Measurements from ENCODE around the gene TBC1D22A. TPM values are rescaled to one million over a fixed set of nuclear protein-coding genes. Genes with fewer than 3 reads are reported as not detected.

Gene TBC1D22A
- total RNA-seq, 1 donor from 2014 or later: 24.2 TPM

GRCh38 chr22:47041271-47042115 lies 279.0 kb downstream of the TBC1D22A start:
- H3K27ac ChIP-seq (ENCODE audit: low read depth, low read length): no peak overlapping the region
- no peaks in the 10 kb centered on the region for H3K79me2 ChIP-seq (ENCODE audit: insufficient read depth, low read length)
- DNase-seq (ENCODE audit: low read depth): no peak
- H3K4me3 ChIP-seq (ENCODE audit: insufficient read depth, low read depth, low read length): no peak overlapping the region
- FAIRE-seq: no peak
- Mint-ChIP-seq H3K27ac (ENCODE audit: unreplicated experiment) (no peak overlapping the region), H3K27me3 (ENCODE audit: low read depth, unreplicated experiment) (no peaks in the 10 kb centered on the region), H3K9me3 (ENCODE audit: unreplicated experiment) (no peaks in the 10 kb centered on the region), H3K36me3 (ENCODE audit: low read depth, unreplicated experiment) (peaks cover 18% of the 10 kb centered on the region), H3K4me1 (ENCODE audit: low read depth, unreplicated experiment) (peaks cover 18% of the 10 kb centered on the region), H3K4me3 (ENCODE audit: unreplicated experiment) (no peak overlapping the region)
- no peaks in the 10 kb centered on the region for H3K9me3 ChIP-seq (ENCODE audit: insufficient read depth, low read depth, low read length)
- H3K4me1 ChIP-seq (ENCODE audit: insufficient read depth, low read length): peaks cover 10% of the 10 kb centered on the region
- H2AFZ ChIP-seq (ENCODE audit: low read depth, low read length): no peak overlapping the region
- H3K4me2 ChIP-seq (ENCODE audit: low read length): no peak overlapping the region
- peaks cover 39% of the 10 kb centered on the region for H4K20me1 ChIP-seq (ENCODE audit: insufficient read depth, low read length)
- no peaks in the 10 kb centered on the region for H3K27me3 ChIP-seq (ENCODE audit: insufficient read depth, low read length)
- no peaks in the 10 kb centered on the region for H3K36me3 ChIP-seq (ENCODE audit: insufficient read depth, low read length)
- H3K9ac ChIP-seq (ENCODE audit: low read length): no peak overlapping the region
- no peak for TF ChIP-seq EZH2 (IDR thresholded peaks at IDR 0.05; ENCODE audit: insufficient read depth, low read length)
- no peak for TF ChIP-seq CTCF (IDR thresholded peaks at IDR 0.05; ENCODE audit: insufficient read depth, low read depth, low read length)

GRCh38 chr22:47042116-47042825 lies 279.8 kb downstream of the TBC1D22A start:
- H2AFZ ChIP-seq (ENCODE audit: low read depth, low read length): no peak overlapping the region
- Mint-ChIP-seq H3K36me3 (ENCODE audit: low read depth, unreplicated experiment) (peaks cover 21% of the 10 kb centered on the region), H3K4me3 (ENCODE audit: unreplicated experiment) (no peak overlapping the region), H3K9me3 (ENCODE audit: unreplicated experiment) (peaks cover 2% of the 10 kb centered on the region), H3K4me1 (ENCODE audit: low read depth, unreplicated experiment) (peaks cover 18% of the 10 kb centered on the region), H3K27me3 (ENCODE audit: low read depth, unreplicated experiment) (no peaks in the 10 kb centered on the region), H3K27ac (ENCODE audit: unreplicated experiment) (no peak overlapping the region)
- H4K20me1 ChIP-seq (ENCODE audit: insufficient read depth, low read length): peaks cover 39% of the 10 kb centered on the region
- no peak overlapping the region for H3K4me2 ChIP-seq (ENCODE audit: low read length)
- no peak for FAIRE-seq
- DNase-seq (ENCODE audit: low read depth): no peak
- no peaks in the 10 kb centered on the region for H3K36me3 ChIP-seq (ENCODE audit: insufficient read depth, low read length)
- H3K4me1 ChIP-seq (ENCODE audit: insufficient read depth, low read length): peaks cover 10% of the 10 kb centered on the region
- no peaks in the 10 kb centered on the region for H3K9me3 ChIP-seq (ENCODE audit: insufficient read depth, low read depth, low read length)
- no peak overlapping the region for H3K4me3 ChIP-seq (ENCODE audit: insufficient read depth, low read depth, low read length)
- no peaks in the 10 kb centered on the region for H3K79me2 ChIP-seq (ENCODE audit: insufficient read depth, low read length)
- H3K9ac ChIP-seq (ENCODE audit: low read length): no peak overlapping the region
- TF ChIP-seq CTCF (IDR thresholded peaks at IDR 0.05; ENCODE audit: insufficient read depth, low read depth, low read length) (no peak), EZH2 (IDR thresholded peaks at IDR 0.05; ENCODE audit: insufficient read depth, low read length) (no peak)
- no peak overlapping the region for H3K27ac ChIP-seq (ENCODE audit: low read depth, low read length)
- H3K27me3 ChIP-seq (ENCODE audit: insufficient read depth, low read length): no peaks in the 10 kb centered on the region

All from astrocyte (in vitro differentiated cells and primary cell).